HFFc6 (cell line): ENCODE data around the gene STOX2. TPM values are rescaled to one million over a fixed set of nuclear protein-coding genes. Genes with fewer than 3 reads are reported as not detected.

Source experiments
- DNase-seq: peaks from one replicate; pipeline ENCODE4 v3.0.0-alpha.2; 2018
- H3K27ac Mint-ChIP-seq: 2 replicates; pipeline ENCODE4 v1.8.0; 2020; ENCODE audit warnings: mild to moderate bottlenecking, mixed read lengths
- H3K27me3 Mint-ChIP-seq: 2 replicates; pipeline ENCODE4 v1.8.0; 2021; ENCODE audit warnings: mild to moderate bottlenecking, moderate library complexity, mixed read lengths; ENCODE audit not compliant: insufficient read depth
- H3K36me3 Mint-ChIP-seq: 2 replicates; pipeline ENCODE4 v1.8.0; 2021; ENCODE audit warnings: low read depth, mixed read lengths
- H3K4me1 Mint-ChIP-seq: 2 replicates; pipeline ENCODE4 v1.8.0; 2020; ENCODE audit warnings: low read depth, mixed read lengths
- H3K4me3 Mint-ChIP-seq: 2 replicates; pipeline ENCODE4 v1.8.0; 2020; ENCODE audit warnings: mild to moderate bottlenecking, moderate library complexity, mixed read lengths
- H3K9me3 Mint-ChIP-seq: 2 replicates; pipeline ENCODE4 v1.8.0; 2020; ENCODE audit warnings: mild to moderate bottlenecking, mixed read lengths
- CTCF ChIP-seq: fragments of 200-600 bp; sonication (generic); IDR thresholded peaks from 2 replicates; pipeline ENCODE4 v1.5.0; 2021; ENCODE audit warnings: antibody characterized with exemption, mild to moderate bottlenecking
- total RNA-seq, 6 experiments: library from RNA; stranded (reverse); fragmentation: NEBNext Ultra II Directional; extraction: Animal tissue kit (Norgen Biotek cat#: 25700); gene quantifications; 2 replicates in 1 of 6; 3 replicates in 5 of 6; pipeline ENCODE4 v1.2.3, GENCODE V29; 2021

Gene STOX2
- total RNA-seq, 6 experiments from 2014 or later = 0.07 to 0.17 TPM; not detected in 4

GRCh38 chr4:183986291-183986970, 81.3 kb downstream of the STOX2 start:
- H3K27ac Mint-ChIP-seq = no peak overlapping the region
- no peaks in the 10 kb centered on the region for H3K4me1 Mint-ChIP-seq
- no peak for TF ChIP-seq CTCF
- H3K4me3 Mint-ChIP-seq = no peak overlapping the region
- no peaks in the 10 kb centered on the region for H3K36me3 Mint-ChIP-seq
- H3K9me3 Mint-ChIP-seq = no peaks in the 10 kb centered on the region; the same call in 1 of the 2 replicates
- H3K27me3 Mint-ChIP-seq = peaks cover 2% of the 10 kb centered on the region; the same call in 1 of the 2 replicates
- no peak for DNase-seq

GRCh38 chr4:183986971-183987946, 82.2 kb downstream of the STOX2 start:
- Mint-ChIP-seq H3K27ac (no peak overlapping the region), H3K9me3 (no peaks in the 10 kb centered on the region; the same call in 1 of the 2 replicates), H3K36me3 (no peaks in the 10 kb centered on the region), H3K27me3 (peaks cover 2% of the 10 kb centered on the region; the same call in 1 of the 2 replicates), H3K4me1 (no peaks in the 10 kb centered on the region), H3K4me3 (no peak overlapping the region)
- peak; percentile 38 for DNase-seq
- no peak for TF ChIP-seq CTCF

GRCh38 chr4:183987987-183988392, 82.9 kb downstream of the STOX2 start:
- Mint-ChIP-seq H3K36me3 (no peaks in the 10 kb centered on the region), H3K4me1 (no peaks in the 10 kb centered on the region), H3K27me3 (peaks cover 2% of the 10 kb centered on the region; the same call in 1 of the 2 replicates), H3K27ac (peak overlapping the region; percentile 59), H3K9me3 (no peaks in the 10 kb centered on the region; the same call in 1 of the 2 replicates), H3K4me3 (no peak overlapping the region)
- no peak for TF ChIP-seq CTCF
- peak; percentile 70 for DNase-seq

- H3K27me3 Mint-ChIP-seq = peaks cover 2% of the 10 kb centered on the region; the same call in 1 of the 2 replicates
- H3K27ac Mint-ChIP-seq = no peak overlapping the region
- no peaks in the 10 kb centered on the region for H3K36me3 Mint-ChIP-seq
- no peak for DNase-seq
- peaks cover under 1% of the 10 kb centered on the region; the same call in 1 of the 2 replicates for H3K9me3 Mint-ChIP-seq
- H3K4me3 Mint-ChIP-seq = no peak overlapping the region
- H3K4me1 Mint-ChIP-seq = no peaks in the 10 kb centered on the region
- no peak for TF ChIP-seq CTCF
These were observed 83.8 kb downstream of the STOX2 start for GRCh38 chr4:183988874-183989273.

- H3K27ac Mint-ChIP-seq = no peak overlapping the region
- no peak for TF ChIP-seq CTCF
- H3K36me3 Mint-ChIP-seq = no peaks in the 10 kb centered on the region
- no peak for DNase-seq
- no peak overlapping the region for H3K4me3 Mint-ChIP-seq
- H3K4me1 Mint-ChIP-seq = no peaks in the 10 kb centered on the region
- H3K9me3 Mint-ChIP-seq = peaks cover 6% of the 10 kb centered on the region
- peaks cover 2% of the 10 kb centered on the region; the same call in 1 of the 2 replicates for H3K27me3 Mint-ChIP-seq
These were observed 84.4 kb downstream of the STOX2 start for GRCh38 chr4:183989461-183989860.
